ENCODE data around the gene NPIPB6.

Gene NPIPB6

GRCh38 chr16:28297784-28298510 lies 65.4 kb downstream of the NPIPB6 start:
- no peaks in the 10 kb centered on the region for H3K36me3 ChIP-seq (replicated peaks; ENCODE audit: low read depth, low read length)
- no peaks in the 10 kb centered on the region for H3K9me3 ChIP-seq (ENCODE audit: insufficient read depth, low read length)
- H3K4me2 ChIP-seq (ENCODE audit: low read length): no peak overlapping the region
- H4K20me1 ChIP-seq (ENCODE audit: insufficient read depth, low read length): no peaks in the 10 kb centered on the region
- H3K27ac ChIP-seq (ENCODE audit: low read length): no peak overlapping the region
- H3K9ac ChIP-seq (ENCODE audit: low read length): no peak overlapping the region
- peaks cover 24% of the 10 kb centered on the region for H3K27me3 ChIP-seq (ENCODE audit: low read depth, low read length)
- H3K4me1 ChIP-seq (ENCODE audit: low read length): peaks cover 2% of the 10 kb centered on the region; the same call in 1 of the 2 replicates
- TF ChIP-seq EZH2phosphoT487 (IDR thresholded peaks at IDR 0.05; ENCODE audit: low read depth) (no peak), CTCF (IDR thresholded peaks at IDR 0.05; ENCODE audit: low read depth, low read length) (no peak)
- H3K4me3 ChIP-seq (ENCODE audit: low read length): no peak overlapping the region
- no peaks in the 10 kb centered on the region for H3K79me2 ChIP-seq (ENCODE audit: low read length)
- no peak overlapping the region for H2AFZ ChIP-seq (ENCODE audit: low read depth, low read length)

GRCh38 chr16:28297308-28297707 lies 66.0 kb downstream of the NPIPB6 start:
- Histone ChIP-seq H3K27ac (ENCODE audit: low read length) (no peak overlapping the region), H3K4me3 (ENCODE audit: low read length) (no peak overlapping the region), H4K20me1 (ENCODE audit: insufficient read depth, low read length) (no peaks in the 10 kb centered on the region), H2AFZ (ENCODE audit: low read depth, low read length) (no peak overlapping the region), H3K27me3 (ENCODE audit: low read depth, low read length) (peaks cover 20% of the 10 kb centered on the region), H3K9me3 (ENCODE audit: insufficient read depth, low read length) (no peaks in the 10 kb centered on the region), H3K79me2 (ENCODE audit: low read length) (no peaks in the 10 kb centered on the region), H3K36me3 (replicated peaks; ENCODE audit: low read depth, low read length) (no peaks in the 10 kb centered on the region), H3K4me1 (ENCODE audit: low read length) (peaks cover 5% of the 10 kb centered on the region; the same call in 1 of the 2 replicates), H3K4me2 (ENCODE audit: low read length) (no peak overlapping the region), H3K9ac (ENCODE audit: low read length) (no peak overlapping the region)
- no peak for TF ChIP-seq CTCF (IDR thresholded peaks at IDR 0.05; ENCODE audit: low read depth, low read length)
- TF ChIP-seq EZH2phosphoT487 (IDR thresholded peaks at IDR 0.05; ENCODE audit: low read depth): no peak

- peaks cover 5% of the 10 kb centered on the region; the same call in 1 of the 2 replicates for H3K4me1 ChIP-seq (ENCODE audit: low read length)
- TF ChIP-seq CTCF (IDR thresholded peaks at IDR 0.05; ENCODE audit: low read depth, low read length) (no peak), EZH2phosphoT487 (IDR thresholded peaks at IDR 0.05; ENCODE audit: low read depth) (no peak)
- no peak overlapping the region for H3K4me3 ChIP-seq (ENCODE audit: low read length)
- no peaks in the 10 kb centered on the region for H3K9me3 ChIP-seq (ENCODE audit: insufficient read depth, low read length)
- H3K9ac ChIP-seq (ENCODE audit: low read length): no peak overlapping the region
- no peak overlapping the region for H2AFZ ChIP-seq (ENCODE audit: low read depth, low read length)
- H3K27ac ChIP-seq (ENCODE audit: low read length): no peak overlapping the region
- no peak overlapping the region for H3K4me2 ChIP-seq (ENCODE audit: low read length)
- no peaks in the 10 kb centered on the region for H3K79me2 ChIP-seq (ENCODE audit: low read length)
- H4K20me1 ChIP-seq (ENCODE audit: insufficient read depth, low read length): no peaks in the 10 kb centered on the region
- peaks cover 12% of the 10 kb centered on the region for H3K27me3 ChIP-seq (ENCODE audit: low read depth, low read length)
- no peaks in the 10 kb centered on the region for H3K36me3 ChIP-seq (replicated peaks; ENCODE audit: low read depth, low read length)
These were observed 68.0 kb downstream of the NPIPB6 start for GRCh38 chr16:28295276-28295675.

GRCh38 chr16:28294201-28294600 lies 69.1 kb downstream of the NPIPB6 start:
- Histone ChIP-seq H3K9me3 (ENCODE audit: insufficient read depth, low read length) (no peaks in the 10 kb centered on the region), H3K27ac (ENCODE audit: low read length) (no peak overlapping the region), H4K20me1 (ENCODE audit: insufficient read depth, low read length) (no peaks in the 10 kb centered on the region), H3K79me2 (ENCODE audit: low read length) (no peaks in the 10 kb centered on the region), H3K36me3 (replicated peaks; ENCODE audit: low read depth, low read length) (no peaks in the 10 kb centered on the region), H2AFZ (ENCODE audit: low read depth, low read length) (no peak overlapping the region), H3K4me2 (ENCODE audit: low read length) (no peak overlapping the region), H3K9ac (ENCODE audit: low read length) (no peak overlapping the region), H3K4me1 (ENCODE audit: low read length) (peaks cover 5% of the 10 kb centered on the region; the same call in 1 of the 2 replicates), H3K4me3 (ENCODE audit: low read length) (no peak overlapping the region), H3K27me3 (ENCODE audit: low read depth, low read length) (peaks cover 12% of the 10 kb centered on the region)
- TF ChIP-seq EZH2phosphoT487 (IDR thresholded peaks at IDR 0.05; ENCODE audit: low read depth) (no peak), CTCF (IDR thresholded peaks at IDR 0.05; ENCODE audit: low read depth, low read length) (no peak)
